OCI-M1 (cell line): ENCODE data around the gene PTBP3.
"Not testable (repeated sequence)": the region's sequence is repeated elsewhere in the genome, so short reads cannot be mapped to it uniquely, and the experiment has no call there.

Experiments
- DNase-seq: peaks from one replicate; lab custom pipeline; 2025; lab: John Stamatoyannopoulos, UW

Gene PTBP3

GRCh38 chr9:112200711-112201110, 132.7 kb downstream of the PTBP3 start:
- DNase-seq = no peak

GRCh38 chr9:112198646-112199045, 134.8 kb downstream of the PTBP3 start:
- DNase-seq = peak; percentile 19

GRCh38 chr9:112194969-112195431, 138.4 kb downstream of the PTBP3 start:
- DNase-seq = peak; percentile 72

GRCh38 chr9:112193572-112194288, 139.7 kb downstream of the PTBP3 start:
- DNase-seq = no peak

GRCh38 chr9:112190320-112190719, 143.1 kb downstream of the PTBP3 start:
- not testable (repeated sequence) for DNase-seq

GRCh38 chr9:112188884-112189283, 144.5 kb downstream of the PTBP3 start:
- DNase-seq = no peak

- DNase-seq = no peak
Measured at GRCh38 chr9:112187404-112187803, 146.0 kb downstream of the PTBP3 start.

GRCh38 chr9:112186695-112187094, 146.7 kb downstream of the PTBP3 start:
- DNase-seq = no peak

GRCh38 chr9:112184946-112185345, 148.5 kb downstream of the PTBP3 start:
- DNase-seq = no peak

- peak; percentile 12 for DNase-seq
Measured at GRCh38 chr9:112184221-112184620, 149.2 kb downstream of the PTBP3 start.

GRCh38 chr9:112180387-112180881, 153.0 kb downstream of the PTBP3 start:
- DNase-seq = peak; percentile 94

- DNase-seq = peak; percentile 44
Measured at GRCh38 chr9:112179816-112180215, 153.6 kb downstream of the PTBP3 start.

GRCh38 chr9:112176524-112176923, 156.9 kb downstream of the PTBP3 start:
- DNase-seq = no peak

- DNase-seq = no peak
Measured at GRCh38 chr9:112175796-112176315, 157.6 kb downstream of the PTBP3 start.

- peak; percentile 72 for DNase-seq
Measured at GRCh38 chr9:112174965-112175795, 158.2 kb downstream of the PTBP3 start, which contains the start of gene SUSD1. TSS of gene SUSD1 (minus strand) at chr9:112175297. CDS start at chr9:112175235, 62 bp downstream.

GRCh38 chr9:112174222-112174964, 159.0 kb downstream of the PTBP3 start:
- DNase-seq = peak; percentile 84

- DNase-seq = no peak
Measured at GRCh38 chr9:112173489-112174221, 159.8 kb downstream of the PTBP3 start.

- DNase-seq = peak; percentile 94
Measured at GRCh38 chr9:112170968-112171367, 162.5 kb downstream of the PTBP3 start.

GRCh38 chr9:112170235-112170634, 163.2 kb downstream of the PTBP3 start:
- DNase-seq = no peak

- no peak for DNase-seq
Measured at GRCh38 chr9:112169368-112169767, 164.1 kb downstream of the PTBP3 start.

GRCh38 chr9:112168197-112168596, 165.2 kb downstream of the PTBP3 start:
- no peak for DNase-seq
